A673 (cell line): ENCODE data around the gene PNLIP. TPM values are rescaled to one million over a fixed set of nuclear protein-coding genes. Genes with fewer than 3 reads are reported as not detected.

Experiments
- BruUV-seq: library from RNA; stranded (reverse); fragments of 400-500 nt; replicated peaks from 2 replicates; lab custom pipeline; 2021; lab: Mats Ljungman, UMichigan
- CTCF ChIA-PET: fragments of 300-600 bp; sonication (Branson Sonifier 250); formaldehyde crosslinking; loops from one replicate; lab custom pipeline; 2022; ENCODE audit warnings: antibody characterized with exemption; lab: Charles Lee
- POLR2A ChIA-PET: fragments of 300-600 bp; sonication (Branson Sonifier 250); formaldehyde crosslinking; loops from one replicate; lab custom pipeline; 2022; ENCODE audit warnings: antibody characterized with exemption; ENCODE audit not compliant: low non-redundant PET; lab: Charles Lee
- DNase-seq: peaks from one replicate; pipeline ENCODE4 v3.0.0-alpha.2; 2015; ENCODE audit warnings: low spot score
- H3K27ac ChIP-seq: fragments of 200-600 bp; sonication (generic); 2 replicates; pipeline ENCODE4 v1.5.1; 2016; ENCODE audit warnings: mixed run types, low read depth, mild to moderate bottlenecking, mixed read lengths, antibody characterized with exemption, low read length; ENCODE audit not compliant: poor library complexity, severe bottlenecking
- H3K27me3 ChIP-seq: fragments of 200-600 bp; sonication (generic); replicated peaks from 2 replicates; pipeline ENCODE4 v1.6.1; 2017; ENCODE audit warnings: mixed run types, low read depth, mild to moderate bottlenecking, mixed read lengths, antibody characterized with exemption, low read length; ENCODE audit not compliant: insufficient read depth, poor library complexity
- H3K36me3 ChIP-seq: fragments of 200-600 bp; sonication (generic); 2 replicates; pipeline ENCODE4 v1.6.1; 2016; ENCODE audit warnings: mixed run types, mild to moderate bottlenecking, mixed read lengths, antibody characterized with exemption, low read length; ENCODE audit not compliant: insufficient read depth, poor library complexity, severe bottlenecking
- H3K4me1 ChIP-seq: fragments of 200-600 bp; sonication (generic); 2 replicates; pipeline ENCODE4 v1.6.1; 2017; ENCODE audit warnings: mixed run types, mild to moderate bottlenecking, mixed read lengths, antibody characterized with exemption, low read length; ENCODE audit not compliant: insufficient read depth, poor library complexity, severe bottlenecking
- H3K4me3 ChIP-seq: fragments of 200-600 bp; sonication (generic); 2 replicates; pipeline ENCODE4 v1.5.1; 2016; ENCODE audit warnings: low read depth, mixed run types, mild to moderate bottlenecking, mixed read lengths, low read length; ENCODE audit not compliant: poor library complexity, severe bottlenecking
- H3K9me3 ChIP-seq: fragments of 200-600 bp; sonication (generic); 2 replicates; pipeline ENCODE4 v1.6.1; 2016; ENCODE audit warnings: mixed run types, low read depth, mild to moderate bottlenecking, mixed read lengths, antibody characterized with exemption, low read length; ENCODE audit not compliant: poor library complexity, severe bottlenecking
- EZH2 ChIP-seq: fragments of 200-600 bp; sonication (generic); IDR thresholded peaks from 2 replicates; pipeline ENCODE4 v1.6.1; 2017; ENCODE audit warnings: borderline replicate concordance, low read depth, mild to moderate bottlenecking, mixed read lengths, antibody characterized with exemption, low read length; ENCODE audit not compliant: poor library complexity, severe bottlenecking
- intact Hi-C: fragments of 100-400 bp; cut with micrococcal nuclease; formaldehyde crosslinking; loops from one replicate; pipeline ENCODE4 v1.10.0; 2022; ENCODE audit not compliant: unreplicated experiment
- total RNA-seq: library from RNA; stranded (reverse); gene quantifications from 2 replicates; pipeline ENCODE4 v1.2.3, GENCODE V29; 2021
- TF ChIP-seq, protein P1 (sequence below): fragments of 300-800, 200-600 bp; sonication (generic); conservative IDR thresholded peaks from 2 replicates; pipeline ENCODE4 v1.5.1; 2017; ENCODE audit warnings: low read depth, mild to moderate bottlenecking, antibody characterized with exemption, low read length, moderate library complexity, mixed read lengths

The PNLIP gene
- total RNA-seq, 1 experiment from 2014 or later, result not detected

DNA sequence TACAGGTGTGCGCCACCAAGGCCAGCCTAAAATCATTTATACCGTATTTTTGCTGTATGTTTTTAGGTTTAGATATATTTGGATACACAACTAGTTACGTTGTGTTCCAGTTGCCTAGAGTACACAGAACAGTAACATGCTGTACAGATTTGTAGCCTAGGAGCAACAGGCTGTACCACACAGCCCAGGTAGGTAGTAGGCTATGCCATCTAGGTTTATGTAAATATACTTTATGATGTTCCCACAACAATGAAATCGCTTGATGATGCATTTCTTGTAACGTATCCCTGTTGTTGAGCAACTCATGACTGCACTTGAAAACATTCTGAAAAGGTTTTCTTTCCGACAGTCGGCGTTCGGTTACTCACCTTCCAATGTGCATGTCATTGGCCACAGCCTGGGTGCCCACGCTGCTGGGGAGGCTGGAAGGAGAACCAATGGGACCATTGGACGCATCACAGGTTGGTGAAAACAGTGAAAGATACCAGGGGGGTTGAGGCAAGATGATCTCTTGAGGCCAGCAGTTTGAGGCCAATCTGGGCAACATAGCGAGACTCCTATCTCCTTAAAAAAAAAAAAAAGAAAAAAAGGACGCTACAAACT, 7.7 kb downstream of the PNLIP start:
- Histone ChIP-seq H3K4me3 (no peak overlapping the region), H3K36me3 (no peaks in the 10 kb centered on the region), H3K4me1 (no peaks in the 10 kb centered on the region), H3K27me3 (peaks cover 5% of the 10 kb centered on the region), H3K27ac (no peak overlapping the region), H3K9me3 (no peaks in the 10 kb centered on the region)
- no peak for TF ChIP-seq EZH2
- TF ChIP-seq, protein P1, sequence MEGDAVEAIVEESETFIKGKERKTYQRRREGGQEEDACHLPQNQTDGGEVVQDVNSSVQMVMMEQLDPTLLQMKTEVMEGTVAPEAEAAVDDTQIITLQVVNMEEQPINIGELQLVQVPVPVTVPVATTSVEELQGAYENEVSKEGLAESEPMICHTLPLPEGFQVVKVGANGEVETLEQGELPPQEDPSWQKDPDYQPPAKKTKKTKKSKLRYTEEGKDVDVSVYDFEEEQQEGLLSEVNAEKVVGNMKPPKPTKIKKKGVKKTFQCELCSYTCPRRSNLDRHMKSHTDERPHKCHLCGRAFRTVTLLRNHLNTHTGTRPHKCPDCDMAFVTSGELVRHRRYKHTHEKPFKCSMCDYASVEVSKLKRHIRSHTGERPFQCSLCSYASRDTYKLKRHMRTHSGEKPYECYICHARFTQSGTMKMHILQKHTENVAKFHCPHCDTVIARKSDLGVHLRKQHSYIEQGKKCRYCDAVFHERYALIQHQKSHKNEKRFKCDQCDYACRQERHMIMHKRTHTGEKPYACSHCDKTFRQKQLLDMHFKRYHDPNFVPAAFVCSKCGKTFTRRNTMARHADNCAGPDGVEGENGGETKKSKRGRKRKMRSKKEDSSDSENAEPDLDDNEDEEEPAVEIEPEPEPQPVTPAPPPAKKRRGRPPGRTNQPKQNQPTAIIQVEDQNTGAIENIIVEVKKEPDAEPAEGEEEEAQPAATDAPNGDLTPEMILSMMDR, result no peak
- intact Hi-C loops, result no loop called here
- ChIA-PET POLR2A (no interaction called here), CTCF (no interaction called here)
- BruUV-seq, result no TSS peak
- DNase-seq, result no peak

DNA sequence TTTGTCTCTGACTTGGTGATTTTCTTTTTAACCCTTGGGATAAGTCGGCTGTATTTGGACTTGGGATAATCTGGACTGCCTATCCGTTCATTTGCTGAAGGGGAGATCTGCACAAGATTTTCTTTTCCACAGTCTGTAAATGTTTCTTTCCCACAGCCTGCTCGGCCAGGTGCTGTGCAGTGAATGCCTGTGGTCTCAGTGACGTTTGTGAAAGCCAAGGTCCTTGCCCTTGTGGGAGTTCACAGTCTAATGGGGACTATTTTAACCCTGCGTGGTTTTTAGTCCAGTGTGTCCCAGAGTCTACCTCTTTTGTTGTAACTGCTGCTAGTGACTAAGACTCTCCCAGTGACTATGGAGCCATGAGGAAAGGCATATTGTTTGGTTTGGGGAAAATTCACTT, 8.9 kb downstream of the PNLIP start:
- ChIA-PET POLR2A (no interaction called here), CTCF (no interaction called here)
- no TSS peak for BruUV-seq

DNA sequence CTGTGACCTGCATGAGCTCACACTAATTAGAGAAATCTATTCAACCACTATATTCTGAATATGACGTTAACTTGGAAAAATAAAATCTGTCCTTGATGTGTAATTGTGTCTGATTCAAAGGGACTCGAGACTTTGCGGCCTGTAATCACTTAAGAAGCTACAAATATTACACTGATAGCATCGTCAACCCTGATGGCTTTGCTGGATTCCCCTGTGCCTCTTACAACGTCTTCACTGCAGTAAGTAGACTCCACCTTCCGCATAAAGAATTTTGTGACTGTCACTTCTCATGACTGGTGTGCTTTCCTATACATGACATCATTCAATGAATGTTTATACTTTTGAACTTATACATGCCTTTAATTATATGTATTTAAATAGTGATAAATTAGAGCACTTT, 10.1 kb downstream of the PNLIP start:
- intact Hi-C loops, result no loop called here
- TF ChIP-seq EZH2, result no peak
- TF ChIP-seq, protein P1, result no peak
- H3K36me3 ChIP-seq, result no peaks in the 10 kb centered on the region
- no peaks in the 10 kb centered on the region for H3K4me1 ChIP-seq
- POLR2A ChIA-PET, result no interaction called here
- H3K27ac ChIP-seq, result no peak overlapping the region
- CTCF ChIA-PET, result no interaction called here
- DNase-seq, result no peak
- BruUV-seq, result no TSS peak
- no peak overlapping the region for H3K4me3 ChIP-seq
- no peaks in the 10 kb centered on the region for H3K9me3 ChIP-seq
- H3K27me3 ChIP-seq, result peaks cover 5% of the 10 kb centered on the region

More for the DNA sequence above, 8.9 kb downstream of the PNLIP start:
- Histone ChIP-seq H3K4me3 (no peak overlapping the region), H3K9me3 (no peaks in the 10 kb centered on the region), H3K36me3 (no peaks in the 10 kb centered on the region), H3K27ac (no peak overlapping the region), H3K27me3 (peaks cover 5% of the 10 kb centered on the region), H3K4me1 (no peaks in the 10 kb centered on the region)
- no peak for DNase-seq
- intact Hi-C loops, result no loop called here
- TF ChIP-seq, protein P1, result no peak
- no peak for TF ChIP-seq EZH2
